HEK293 (cell line): ENCODE data around the gene DIS3L2.

Experiments used
- CTCF ChIA-PET: fragments of 350-600 bp; formaldehyde crosslinking; extraction: SDS; loops from one replicate; lab custom pipeline; 2021; ENCODE audit warnings: antibody characterized with exemption; lab: Yijun Ruan, JAX
- POLR2A ChIA-PET: fragments of 300-600 bp; formaldehyde crosslinking; extraction: SDS; loops from one replicate; lab custom pipeline; 2020; ENCODE audit warnings: antibody characterized with exemption, inconsistent platforms; lab: Yijun Ruan, JAX
- H3K27ac ChIP-seq: fragments of 200-500 bp; sonication (Bioruptor generic); 2 replicates; pipeline ENCODE4 v1.5.1; 2014; ENCODE audit warnings: low read depth, low read length, control low read depth, inconsistent platforms; ENCODE audit errors: extremely low read depth
- H3K36me3 ChIP-seq, 2 experiments: fragments of 200-500 bp in 1 of 2; sonication (Bioruptor generic) in 1 of 2; 1 replicate in 1 of 2; 2 replicates in 1 of 2; pipeline ENCODE4 v1.5.1; 2014 to 2017; ENCODE audit warnings: inconsistent platforms in 2 of 2, low read length in 2 of 2; ENCODE audit not compliant: control insufficient read depth in 2 of 2, insufficient read depth in 1 of 2
- H3K4me1 ChIP-seq: fragments of 200-500 bp; sonication (Bioruptor generic); 2 replicates; pipeline ENCODE4 v1.5.1; 2014; ENCODE audit warnings: mild to moderate bottlenecking, low read length, inconsistent platforms; ENCODE audit not compliant: control insufficient read depth, insufficient read depth
- H3K4me3 ChIP-seq: 2 replicates; pipeline ENCODE4 v1.5.1; 2011; ENCODE audit warnings: low read depth, mild to moderate bottlenecking, control low read depth, low read length, moderate library complexity
- H3K9me3 ChIP-seq: fragments of 200-500 bp; sonication (Bioruptor generic); 2 replicates; pipeline ENCODE4 v1.5.1; 2014; ENCODE audit warnings: low read depth, low read length, inconsistent platforms; ENCODE audit not compliant: control insufficient read depth, insufficient read depth
- CTCF ChIP-seq: fragments of 450-650 bp; formaldehyde crosslinking; IDR thresholded peaks from 2 replicates; pipeline ENCODE4 v1.5.1; 2016; ENCODE audit warnings: missing biosample characterization, missing genetic modification characterization
- EGR2 ChIP-seq: fragments of 450-650 bp; formaldehyde crosslinking; IDR thresholded peaks from 2 replicates; pipeline ENCODE4 v1.5.1; 2016; ENCODE audit warnings: low read depth, missing biosample characterization, missing genetic modification characterization
- PRDM6 ChIP-seq: fragments of 450-650 bp; formaldehyde crosslinking; IDR thresholded peaks from 2 replicates; pipeline ENCODE4 v1.5.1; 2017; ENCODE audit warnings: missing biosample characterization, missing genetic modification characterization
- SCRT1 ChIP-seq: fragments of 450-650 bp; formaldehyde crosslinking; IDR thresholded peaks from 2 replicates; pipeline ENCODE4 v1.5.1; 2016; ENCODE audit warnings: missing biosample characterization, missing genetic modification characterization, borderline replicate concordance
- SCRT2 ChIP-seq: fragments of 450-650 bp; formaldehyde crosslinking; IDR thresholded peaks from 2 replicates; pipeline ENCODE4 v1.5.1; 2016; ENCODE audit warnings: missing biosample characterization, missing genetic modification characterization
- ZNF138 ChIP-seq: fragments of 450-650 bp; formaldehyde crosslinking; IDR thresholded peaks from 2 replicates; pipeline ENCODE4 v1.5.1; 2016; ENCODE audit warnings: missing biosample characterization, missing genetic modification characterization, borderline replicate concordance
- ZNF16 ChIP-seq: fragments of 450-650 bp; formaldehyde crosslinking; IDR thresholded peaks from 2 replicates; pipeline ENCODE4 v1.5.1; 2016; ENCODE audit warnings: low read depth, missing biosample characterization, missing genetic modification characterization
- ZNF174 ChIP-seq: fragments of 450-650 bp; formaldehyde crosslinking; IDR thresholded peaks from 2 replicates; pipeline ENCODE4 v1.5.0; 2017; ENCODE audit warnings: missing biosample characterization, mild to moderate bottlenecking, missing genetic modification characterization
- ZNF19 ChIP-seq: fragments of 450-650 bp; formaldehyde crosslinking; IDR thresholded peaks from 2 replicates; pipeline ENCODE4; 2016; ENCODE audit warnings: missing biosample characterization, missing genetic modification characterization, low read depth
- ZNF211 ChIP-seq: fragments of 450-650 bp; formaldehyde crosslinking; IDR thresholded peaks from 2 replicates; pipeline ENCODE4 v1.5.1; 2016; ENCODE audit warnings: low read depth, missing biosample characterization, missing genetic modification characterization
- ZNF248 ChIP-seq: fragments of 450-650 bp; formaldehyde crosslinking; IDR thresholded peaks from 2 replicates; pipeline ENCODE4 v1.5.1; 2017; ENCODE audit warnings: missing biosample characterization, missing genetic modification characterization
- ZNF280D ChIP-seq: fragments of 450-650 bp; formaldehyde crosslinking; IDR thresholded peaks from 2 replicates; pipeline ENCODE4 v1.5.1; 2016; ENCODE audit warnings: missing biosample characterization, missing genetic modification characterization
- ZNF335 ChIP-seq: fragments of 450-650 bp; formaldehyde crosslinking; conservative IDR thresholded peaks from 2 replicates; pipeline ENCODE4 v1.5.1; 2016; ENCODE audit warnings: missing biosample characterization, missing genetic modification characterization
- ZNF521 ChIP-seq: fragments of 450-650 bp; formaldehyde crosslinking; IDR thresholded peaks from 2 replicates; pipeline ENCODE4 v1.5.1; 2017; ENCODE audit warnings: missing biosample characterization, mild to moderate bottlenecking, missing genetic modification characterization
- ZNF571 ChIP-seq: fragments of 450-650 bp; formaldehyde crosslinking; IDR thresholded peaks from 2 replicates; pipeline ENCODE4 v1.5.0; 2017; ENCODE audit warnings: missing biosample characterization, missing genetic modification characterization
- ZNF600 ChIP-seq: fragments of 450-650 bp; formaldehyde crosslinking; IDR thresholded peaks from 2 replicates; pipeline ENCODE4 v1.5.1; 2016; ENCODE audit warnings: missing biosample characterization, missing genetic modification characterization
- ZNF623 ChIP-seq: fragments of 450-650 bp; formaldehyde crosslinking; IDR thresholded peaks from 2 replicates; pipeline ENCODE4 v1.5.1; 2016; ENCODE audit warnings: missing biosample characterization, missing genetic modification characterization
- ZNF639 ChIP-seq: fragments of 450-650 bp; formaldehyde crosslinking; IDR thresholded peaks from 2 replicates; pipeline ENCODE4 v1.5.1; 2016; ENCODE audit warnings: missing biosample characterization, missing genetic modification characterization
- ZNF654 ChIP-seq: fragments of 450-650 bp; formaldehyde crosslinking; IDR thresholded peaks from 2 replicates; pipeline ENCODE4 v1.5.1; 2016; ENCODE audit warnings: low read depth, missing biosample characterization, missing genetic modification characterization
- ZNF677 ChIP-seq: fragments of 450-650 bp; IDR thresholded peaks from 2 replicates; pipeline ENCODE4 v1.5.0; 2018; ENCODE audit warnings: missing biosample characterization, mild to moderate bottlenecking, missing genetic modification characterization, moderate library complexity
- ZNF791 ChIP-seq: fragments of 450-650 bp; formaldehyde crosslinking; IDR thresholded peaks from 2 replicates; pipeline ENCODE4 v1.5.1; 2016; ENCODE audit warnings: missing biosample characterization, missing genetic modification characterization
- ZSCAN4 ChIP-seq: fragments of 450-650 bp; formaldehyde crosslinking; IDR thresholded peaks from 2 replicates; pipeline ENCODE4 v1.5.1; 2017; ENCODE audit warnings: missing biosample characterization, missing genetic modification characterization

Gene DIS3L2

GRCh38 chr2:232349946-232350635, 388.6 kb downstream of the DIS3L2 start (continued):
- TF ChIP-seq CTCF (tag by site-specific recombination) (no peak), ZNF600 (tag by site-specific recombination) (no peak), SCRT1 (tag by site-specific recombination) (no peak), ZNF623 (tag by site-specific recombination) (no peak), ZNF639 (tag by site-specific recombination) (no peak), ZSCAN4 (tag by site-specific recombination) (no peak)

- ChIA-PET POLR2A (no interaction called here), CTCF (interaction anchor here (0.8 kb wide), 1 partner anchor 1202 kb away, joined by 3 read pairs; no protein-coding TSS in a partner anchor)
- H3K36me3 ChIP-seq: no peaks in the 10 kb centered on the region
Measured at GRCh38 chr2:232350804-232351685, 389.5 kb downstream of the DIS3L2 start.

More at GRCh38 chr2:232350804-232351685, 389.5 kb downstream of the DIS3L2 start:
- Histone ChIP-seq H3K4me1 (no peaks in the 10 kb centered on the region), H3K4me3 (no peak overlapping the region), H3K27ac (no peak overlapping the region), H3K9me3 (no peaks in the 10 kb centered on the region)
- TF ChIP-seq ZNF791 (tag by site-specific recombination) (no peak), ZNF16 (tag by site-specific recombination) (no peak), ZNF211 (tag by site-specific recombination) (no peak), ZNF654 (no peak), ZNF335 (tag by site-specific recombination) (no peak), EGR2 (tag by site-specific recombination) (no peak), PRDM6 (tag by site-specific recombination) (no peak), ZNF174 (tag by site-specific recombination) (no peak), SCRT2 (tag by site-specific recombination) (no peak), ZNF571 (tag by site-specific recombination) (no peak), ZNF280D (tag by site-specific recombination) (no peak), ZNF521 (tag by site-specific recombination) (no peak), ZNF677 (no peak), ZNF138 (tag by site-specific recombination) (no peak), ZNF19 (tag by site-specific recombination) (no peak), ZNF248 (no peak)
